NK-92 treated with Interleukin-12 subunit alpha and Interleukin-12 subunit beta, amount 100 ng/mL, for 24 hours (cell line): Measurements from ENCODE around the gene PRKN.

Experiments
- DNase-seq: peaks from one replicate; lab custom pipeline; 2025; lab: John Stamatoyannopoulos, UW

The PRKN gene

DNA sequence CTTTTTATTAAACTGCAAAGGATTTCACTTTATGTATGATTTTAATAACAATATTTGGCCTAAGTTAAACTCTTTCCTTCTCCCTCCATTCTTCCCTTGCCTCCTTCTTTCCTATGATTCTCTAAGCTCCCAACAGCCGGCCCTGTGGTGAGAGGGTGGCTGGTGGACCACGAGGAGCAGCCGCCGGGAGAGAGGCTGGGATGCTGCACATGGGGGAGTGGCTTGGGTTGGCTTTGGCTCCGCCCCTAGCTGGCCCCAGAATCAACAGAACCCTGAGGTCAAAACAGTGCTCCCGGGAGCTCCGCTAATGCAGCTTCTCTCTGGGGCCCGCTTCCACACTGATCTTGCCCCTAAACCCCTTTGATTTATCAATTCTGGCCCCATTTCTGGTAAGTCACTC, 1063.9 kb downstream of the PRKN start:
- DNase-seq = no peak

DNA sequence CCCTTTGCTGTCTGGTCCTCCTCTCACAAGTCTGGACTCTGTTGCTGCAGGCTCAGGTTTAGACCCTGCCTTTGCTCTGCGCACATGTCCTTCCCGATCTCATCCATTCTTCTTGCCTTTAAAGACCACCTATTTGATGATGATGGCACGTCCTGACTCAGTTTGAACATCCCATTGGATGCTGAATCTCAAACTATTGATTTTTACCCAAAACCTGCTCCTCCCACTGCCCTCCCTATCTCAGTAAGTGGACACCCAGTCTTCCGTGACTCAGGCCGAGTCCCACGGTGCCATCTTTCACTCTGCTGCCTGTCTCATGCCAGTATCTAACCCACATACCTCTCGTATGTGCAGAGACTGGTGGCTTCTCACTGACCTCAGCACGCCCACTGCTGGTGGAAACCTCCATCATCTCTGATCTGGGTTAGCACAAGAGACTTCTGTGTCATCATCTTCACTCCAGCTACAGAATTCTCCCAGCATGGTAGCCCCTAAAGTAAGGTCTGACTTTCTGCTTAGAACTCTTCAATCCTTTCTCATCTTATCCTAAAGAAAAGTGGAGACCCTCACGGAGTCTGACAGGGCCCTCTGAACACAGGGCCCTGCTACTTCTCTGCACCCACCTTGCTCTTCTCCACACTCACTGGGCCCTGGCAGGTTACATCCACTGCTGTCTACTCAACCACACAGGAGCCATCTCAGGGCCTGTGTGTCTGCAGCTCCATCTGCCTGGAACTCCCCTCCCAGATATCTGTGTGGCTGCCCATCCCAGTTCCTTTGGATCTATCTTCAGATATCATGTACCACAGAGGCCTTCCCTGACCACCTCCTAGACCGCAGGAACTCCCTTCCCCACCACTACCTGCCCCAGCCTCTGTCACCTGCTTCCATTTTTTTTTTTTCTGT, 1066.6 kb downstream of the PRKN start:
- DNase-seq = no peak

DNA sequence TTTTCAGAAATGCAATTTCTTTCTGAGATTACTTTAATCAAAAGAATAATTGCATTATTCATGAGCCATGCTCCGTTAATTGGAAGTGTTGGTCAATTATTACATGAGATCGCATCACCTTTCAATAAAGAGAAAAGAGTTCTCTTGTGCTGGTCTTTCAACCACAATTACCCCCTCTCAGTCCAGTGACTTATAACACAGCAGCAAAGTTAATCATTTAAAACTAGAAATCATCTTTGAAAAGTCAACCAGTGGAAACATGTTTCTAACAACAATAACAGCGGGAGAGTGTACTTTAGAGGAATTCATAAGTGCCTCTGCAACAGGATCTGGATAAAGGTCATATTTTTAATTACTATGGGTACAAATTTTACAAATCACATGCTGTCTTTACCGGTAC, 1069.4 kb downstream of the PRKN start:
- no peak for DNase-seq

DNA sequence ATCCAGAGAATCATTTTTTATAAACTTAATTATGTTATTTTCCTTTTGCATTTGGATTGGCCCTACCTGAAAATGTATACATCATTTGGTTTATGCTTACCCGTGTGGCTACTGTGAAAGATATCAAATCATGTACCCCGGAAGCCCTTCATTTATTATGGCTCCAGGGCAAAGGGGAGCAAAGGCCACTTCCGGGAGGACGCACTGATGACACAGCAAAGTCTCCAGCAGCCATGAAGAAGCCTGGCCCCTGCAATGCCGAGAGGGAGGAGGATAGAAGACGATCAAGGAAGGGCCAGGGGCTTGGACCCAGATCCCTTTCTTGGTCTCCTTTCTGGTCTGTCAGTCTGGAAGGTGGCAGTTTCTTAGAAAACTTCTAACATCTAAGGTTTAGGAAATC, 1073.4 kb downstream of the PRKN start:
- no peak for DNase-seq

DNA sequence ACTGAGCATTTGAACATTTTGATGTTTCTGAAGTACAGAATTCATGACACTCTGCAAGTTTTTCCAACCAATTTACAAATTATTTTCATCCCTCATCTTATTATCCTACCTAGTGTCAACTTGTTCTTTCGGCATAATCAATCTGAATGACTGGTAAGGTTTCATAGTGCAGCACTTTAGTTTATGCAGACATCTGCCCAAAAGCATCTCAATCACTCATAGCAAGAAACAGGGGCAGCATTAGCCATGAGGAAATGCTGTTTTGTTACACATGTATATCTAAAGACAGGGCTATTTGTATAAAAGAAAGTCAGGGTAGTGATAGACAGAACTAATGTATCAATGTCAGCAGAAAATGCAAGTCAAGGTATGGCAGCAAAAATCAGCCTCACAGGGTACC, 1075.6 kb downstream of the PRKN start:
- DNase-seq = no peak

DNA sequence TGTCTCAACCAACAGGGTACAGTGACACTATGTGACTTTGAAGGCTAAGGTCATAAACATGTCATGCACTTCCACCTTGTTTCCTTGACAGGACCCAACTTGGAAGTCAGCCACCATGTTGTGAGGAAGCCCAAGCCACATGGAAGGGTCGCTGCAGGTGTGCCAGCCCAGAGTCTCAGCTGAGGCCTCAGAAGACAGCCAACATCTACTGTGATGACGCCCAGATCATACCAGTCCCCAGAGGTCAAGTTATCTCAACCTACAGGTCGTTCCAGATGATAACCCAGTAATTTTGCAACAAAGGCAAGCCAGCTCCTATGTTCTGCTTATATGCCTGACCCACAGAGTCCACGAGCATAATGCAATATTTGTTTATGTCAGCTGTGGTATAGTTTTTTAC, 1077.7 kb downstream of the PRKN start:
- DNase-seq = no peak

DNA sequence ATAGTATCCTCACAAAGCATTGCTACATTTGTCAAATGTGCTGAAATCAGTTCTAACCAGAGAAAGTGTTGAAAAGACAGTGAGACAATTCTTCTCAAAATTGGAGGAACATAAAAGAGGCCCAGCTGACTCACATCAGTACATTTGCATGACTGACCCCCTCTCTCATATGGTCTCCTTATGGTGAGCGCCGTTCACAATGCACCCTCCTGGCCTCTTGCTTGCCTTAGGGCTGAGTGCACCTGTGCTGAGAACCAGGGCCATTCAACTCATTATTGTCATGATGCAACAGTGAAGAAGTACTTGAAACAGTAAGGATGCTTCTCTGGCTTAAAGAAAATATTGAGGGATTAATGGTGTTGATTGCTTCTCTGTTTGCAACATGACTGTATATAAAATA, 1078.5 kb downstream of the PRKN start:
- no peak for DNase-seq

DNA sequence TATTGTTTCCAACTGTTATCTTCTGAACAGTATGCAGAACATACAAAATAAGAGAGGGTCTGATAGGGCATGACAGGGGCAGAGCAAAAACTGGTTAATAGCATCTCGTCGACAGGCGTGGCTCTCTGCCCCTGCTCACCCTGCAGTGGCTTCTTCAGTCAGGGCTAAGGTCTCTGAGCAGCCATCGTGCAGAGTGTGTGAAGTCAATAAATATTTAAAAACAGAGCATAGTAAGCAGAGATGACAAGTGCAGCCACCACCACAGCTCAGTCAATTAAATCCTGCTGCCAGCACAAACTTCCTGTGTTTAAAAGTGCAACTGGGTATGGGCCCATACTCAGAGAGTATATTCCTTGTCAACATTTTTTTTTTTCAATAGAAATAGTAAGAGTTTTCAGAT, 1080.3 kb downstream of the PRKN start:
- no peak for DNase-seq

DNA sequence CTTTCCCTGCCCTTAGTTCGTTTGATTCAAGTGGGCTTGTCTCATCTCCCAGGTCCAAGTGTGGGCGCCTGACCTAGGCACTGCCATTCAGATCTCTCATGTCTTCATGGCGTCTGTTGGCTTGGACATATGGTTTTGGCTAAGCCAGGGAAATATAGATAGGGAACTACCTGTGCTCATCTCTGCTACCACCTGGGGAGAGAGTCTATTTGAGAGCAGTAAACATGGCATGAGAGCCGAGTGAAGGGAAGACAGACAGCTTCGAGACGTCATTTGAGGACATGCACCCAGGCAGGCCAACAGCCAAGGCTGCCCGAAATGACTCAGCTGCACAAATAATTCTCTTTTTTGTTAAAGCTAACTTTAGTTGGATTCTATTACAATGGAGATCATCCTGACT, 1083.0 kb downstream of the PRKN start:
- no peak for DNase-seq

DNA sequence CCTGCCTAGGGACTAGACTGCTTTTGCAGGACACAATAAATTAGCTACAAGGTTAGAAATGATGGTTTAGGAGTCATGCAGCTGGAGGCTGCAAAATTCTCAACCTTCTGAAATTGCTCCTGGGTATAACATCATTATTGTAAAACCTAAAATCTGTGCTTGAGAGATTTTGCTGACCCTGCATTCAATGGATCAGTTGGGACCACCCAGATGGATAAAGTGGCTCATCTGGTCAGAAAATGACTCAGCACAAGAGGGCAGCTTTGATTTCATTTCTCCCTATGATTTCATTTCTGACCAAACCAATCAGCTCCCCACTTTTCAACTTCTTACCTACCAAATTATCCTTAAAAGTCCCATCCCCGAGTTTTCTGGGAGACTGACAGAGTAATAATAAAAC, 1086.4 kb downstream of the PRKN start:
- no peak for DNase-seq

DNA sequence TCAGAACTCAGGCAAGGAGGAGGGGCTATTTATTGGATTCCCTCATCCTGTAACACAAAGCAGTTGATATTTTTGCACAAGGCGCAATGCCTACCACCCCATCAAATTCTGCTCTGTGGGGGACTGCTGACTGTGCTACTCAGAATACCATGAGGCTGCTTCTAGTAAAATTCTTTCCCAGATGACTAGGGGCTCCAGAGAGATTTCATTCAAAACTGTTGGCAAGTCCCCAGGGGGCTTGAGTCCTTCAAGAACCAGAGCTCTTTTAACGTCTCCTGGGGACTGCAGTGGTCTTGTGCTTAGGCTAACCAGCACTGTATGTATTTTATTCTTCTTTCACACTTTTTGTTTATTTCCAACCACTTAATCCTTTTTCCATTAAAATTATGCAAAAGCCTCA, 1087.8 kb downstream of the PRKN start:
- no peak for DNase-seq

DNA sequence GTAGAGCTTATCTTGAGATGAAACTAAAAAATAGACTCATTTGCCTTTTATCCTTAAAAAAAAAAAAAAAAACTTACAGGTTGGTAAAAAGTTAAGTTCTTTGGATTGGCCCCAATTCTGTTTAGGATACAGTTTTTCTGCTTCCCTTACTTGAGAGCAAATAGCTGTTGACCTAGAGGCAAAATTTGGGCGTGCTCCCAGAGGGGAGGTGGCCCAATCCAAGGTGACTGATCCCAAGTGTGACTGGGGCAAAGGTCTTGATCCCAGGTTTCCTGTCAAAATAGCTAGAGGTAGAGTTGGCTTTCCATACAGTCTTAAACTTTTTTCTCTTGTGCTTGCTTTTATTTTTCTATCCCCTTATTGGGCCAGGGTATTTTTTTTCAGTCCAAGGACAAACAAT, 1089.9 kb downstream of the PRKN start:
- no peak for DNase-seq

DNA sequence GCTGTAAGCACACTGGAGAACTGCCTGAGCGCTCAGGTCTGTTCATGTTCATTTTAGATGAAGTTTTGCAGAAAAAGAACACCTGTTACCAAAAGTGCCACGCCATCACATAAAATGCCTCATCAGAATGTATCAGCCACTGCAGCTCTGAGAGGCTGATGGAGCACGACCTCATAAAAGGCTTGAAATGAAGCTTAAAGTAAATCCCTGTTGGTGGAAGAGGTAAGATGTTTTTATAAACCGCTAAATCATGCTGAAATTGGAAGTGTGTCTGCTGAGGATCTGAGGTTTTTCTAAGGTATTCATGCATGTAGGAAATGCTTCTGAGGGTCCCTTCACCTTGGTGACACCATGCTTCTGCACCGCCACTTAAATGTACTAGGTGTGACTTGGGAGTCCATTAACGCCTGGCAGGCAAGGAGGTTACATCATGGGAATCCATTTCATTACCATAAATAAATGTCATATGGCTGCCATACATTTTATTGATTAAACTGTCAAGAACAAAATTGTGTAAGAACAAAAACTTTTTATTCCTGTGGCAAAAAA, 1090.6 kb downstream of the PRKN start:
- DNase-seq = no peak

DNA sequence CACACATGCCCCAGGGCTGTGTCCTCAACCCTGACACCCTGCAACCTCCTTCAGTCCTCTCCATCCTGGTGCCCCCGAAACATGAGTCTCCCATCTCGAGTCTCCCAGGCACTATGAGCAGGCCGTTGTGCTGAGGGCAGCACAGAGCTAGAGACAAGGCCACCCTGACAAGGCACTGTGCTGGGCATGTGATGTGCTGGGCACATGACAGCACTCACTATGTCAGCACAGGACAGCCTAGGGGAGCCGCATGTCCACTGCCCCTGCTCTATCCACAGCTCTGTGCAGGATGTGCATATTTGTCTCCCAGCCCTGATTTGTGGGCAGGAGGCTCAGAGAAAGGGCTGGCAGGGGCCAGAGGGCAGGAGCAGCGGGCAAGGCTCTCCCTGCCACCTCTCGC, 1091.6 kb downstream of the PRKN start:
- no peak for DNase-seq

DNA sequence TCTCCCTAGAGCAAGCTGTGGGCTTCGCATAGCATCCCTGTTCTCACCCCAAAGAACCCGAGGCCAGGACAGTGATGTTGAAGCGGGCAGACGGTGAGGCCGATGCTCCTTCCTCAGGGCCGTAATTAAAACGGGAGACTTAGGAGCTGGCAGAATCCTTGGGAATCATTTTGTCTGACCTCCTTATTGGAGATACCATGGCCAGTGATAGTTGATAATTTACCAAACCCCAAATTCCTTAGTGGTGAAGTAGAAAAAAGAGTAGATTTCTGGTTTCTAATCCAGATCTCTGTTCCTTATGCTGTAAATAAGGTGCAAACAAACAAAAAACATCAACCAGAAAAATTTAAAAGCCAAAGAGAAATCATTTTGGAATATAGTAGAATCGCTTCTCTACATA, 1092.7 kb downstream of the PRKN start:
- DNase-seq = no peak

DNA sequence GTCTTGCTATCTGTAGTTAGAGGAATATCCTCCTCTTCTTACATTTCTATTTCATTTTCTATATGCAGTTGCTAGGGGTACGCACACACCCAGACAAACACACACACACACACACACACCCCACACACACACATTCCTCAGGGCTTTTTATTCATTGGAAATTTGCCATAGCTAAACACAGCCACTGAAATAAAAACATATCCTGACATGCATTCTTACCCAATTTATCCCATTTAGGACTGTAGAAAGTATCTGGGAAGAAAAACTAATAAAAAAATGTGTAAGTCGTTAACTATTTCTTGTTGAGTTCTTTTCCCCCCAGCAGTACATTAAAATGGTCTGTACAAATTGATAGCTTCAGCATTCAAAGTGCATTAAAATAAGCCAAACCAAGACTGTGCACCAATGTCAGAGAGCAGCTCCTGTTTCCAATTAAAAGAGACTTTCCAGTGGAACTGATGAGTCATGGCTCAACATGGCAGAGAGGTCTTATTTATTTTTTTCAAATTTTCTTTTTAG, 1095.8 kb downstream of the PRKN start:
- no peak for DNase-seq

DNA sequence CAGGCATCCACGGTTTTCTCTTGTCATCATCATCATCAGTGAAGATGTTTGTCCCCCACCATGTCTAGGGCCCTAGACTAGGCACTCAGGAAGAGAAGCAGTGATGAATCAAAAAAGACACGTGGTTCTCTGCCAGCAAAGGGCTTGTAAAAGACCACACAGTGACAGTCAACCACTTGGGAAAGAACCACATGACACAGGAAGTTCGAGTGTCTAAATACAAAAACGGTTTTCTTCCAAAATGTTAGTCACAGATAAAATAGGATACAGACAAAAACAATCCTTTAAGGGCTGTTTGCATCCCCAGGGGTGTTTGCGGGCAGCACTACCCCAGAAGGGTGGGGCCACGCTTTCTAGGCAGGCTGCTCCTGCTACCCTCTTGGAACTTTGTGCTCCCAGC, 1096.9 kb downstream of the PRKN start:
- DNase-seq = no peak

DNA sequence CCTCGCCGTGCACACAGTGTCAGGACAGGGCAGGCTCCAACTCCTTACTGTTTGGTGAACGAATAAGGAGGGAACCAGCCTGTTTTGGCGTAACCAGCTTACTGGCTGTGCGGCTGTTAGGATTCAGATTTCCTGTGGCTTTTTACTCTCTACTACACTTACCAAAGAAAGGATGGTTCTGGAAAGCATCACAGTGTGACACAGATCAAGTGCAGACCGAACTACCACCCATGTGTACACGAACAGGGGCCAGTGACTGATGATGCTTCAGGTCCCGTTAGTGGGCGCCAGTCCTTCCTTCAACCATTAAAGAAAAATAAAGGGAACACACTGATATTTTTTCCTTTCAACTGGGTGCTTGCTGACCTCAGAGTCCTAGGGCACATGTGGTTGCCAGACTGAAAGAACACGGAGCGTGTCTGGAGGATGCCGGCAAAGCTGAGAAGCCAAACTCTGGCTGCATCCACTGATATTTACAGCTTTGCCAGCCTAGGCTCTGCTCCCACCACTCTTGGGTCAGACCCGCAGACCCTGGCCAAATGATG, 1101.4 kb downstream of the PRKN start:
- DNase-seq = no peak

DNA sequence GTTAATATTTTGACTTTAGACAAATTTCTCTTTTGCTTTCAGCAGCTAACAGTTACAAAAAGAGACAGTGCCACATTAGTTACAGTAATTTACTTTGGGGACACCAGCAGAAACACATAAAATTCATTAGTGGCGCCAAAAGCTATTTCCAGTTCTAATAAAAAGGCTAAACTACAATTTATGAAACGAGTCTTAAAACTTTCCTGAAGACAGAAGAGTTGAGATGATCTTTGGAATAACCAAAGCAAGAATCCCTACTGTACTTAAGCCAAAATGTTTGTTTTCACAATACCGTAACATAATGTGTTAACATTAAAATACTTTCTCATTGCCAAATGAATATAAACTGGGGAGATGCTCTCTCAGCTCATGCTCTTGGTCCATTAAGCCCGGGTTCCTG, 1103.5 kb downstream of the PRKN start:
- DNase-seq = no peak

DNA sequence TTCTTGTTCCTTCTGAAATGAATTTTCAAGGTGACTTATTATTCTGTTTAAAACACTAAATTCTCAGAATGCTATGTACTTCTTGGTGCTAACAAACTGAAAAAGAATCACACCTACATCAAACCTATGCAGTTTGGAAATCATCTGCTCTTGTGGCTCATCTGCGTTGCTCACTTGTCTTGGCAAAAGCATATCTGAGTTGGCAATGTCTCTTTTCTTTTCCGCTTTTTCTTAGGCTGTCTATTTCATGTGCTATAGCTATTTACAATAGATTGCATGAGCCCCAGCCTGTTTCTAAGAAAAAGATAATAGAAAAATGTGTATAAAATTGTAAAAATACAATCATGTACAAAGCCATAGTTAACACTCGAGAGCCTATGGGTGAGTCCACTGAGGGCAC, 1104.8 kb downstream of the PRKN start:
- DNase-seq = no peak

DNA sequence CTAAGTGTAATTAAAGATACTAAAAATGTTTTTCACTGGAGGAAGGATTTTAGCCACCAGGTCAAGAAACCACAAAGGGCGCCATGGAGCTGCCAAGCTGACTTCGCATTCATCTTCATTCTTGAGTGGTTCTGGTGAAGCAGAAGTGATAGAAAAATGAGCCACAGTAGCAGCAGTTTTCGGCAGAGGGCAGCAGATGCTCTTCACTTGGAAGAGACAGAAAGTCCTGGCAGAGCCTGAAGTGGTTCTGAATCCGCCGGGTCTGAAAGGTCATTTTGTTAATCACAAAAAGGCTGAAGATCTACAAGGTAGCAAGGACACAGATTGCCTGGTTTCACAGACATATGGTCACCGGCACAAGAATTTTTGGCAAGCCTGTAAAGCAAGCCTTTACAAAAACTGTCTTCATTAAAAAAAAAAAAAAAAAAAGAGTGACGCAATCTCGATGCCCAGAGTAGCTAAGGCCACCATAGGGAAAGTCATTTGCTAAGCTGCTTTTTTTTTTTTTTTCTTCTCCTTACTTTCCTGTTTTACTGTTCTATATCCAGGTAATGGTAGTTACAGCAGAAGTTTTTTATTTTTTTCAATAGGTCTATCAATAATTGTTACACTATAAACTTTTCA, 1108.6 kb downstream of the PRKN start:
- no peak for DNase-seq

DNA sequence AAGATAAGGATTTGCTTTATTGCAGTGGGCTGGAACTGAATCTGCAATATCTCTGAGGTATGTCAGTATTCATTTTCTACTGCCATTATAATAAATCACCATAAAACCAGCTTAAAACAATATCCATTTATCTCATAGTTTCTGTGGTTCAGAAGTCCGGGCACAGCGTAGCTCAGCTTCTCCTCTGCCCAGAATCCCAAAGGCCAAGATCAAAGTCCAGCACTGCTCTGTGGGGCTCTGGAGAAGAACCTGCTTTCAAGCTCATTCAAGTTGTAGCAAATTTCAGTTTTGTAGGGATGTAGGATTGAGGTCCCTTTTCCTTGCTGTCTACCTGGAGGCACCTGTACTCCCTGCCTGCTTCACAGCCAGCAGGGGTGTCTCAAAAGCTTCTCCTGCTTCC, 1113.9 kb downstream of the PRKN start:
- no peak for DNase-seq

DNA sequence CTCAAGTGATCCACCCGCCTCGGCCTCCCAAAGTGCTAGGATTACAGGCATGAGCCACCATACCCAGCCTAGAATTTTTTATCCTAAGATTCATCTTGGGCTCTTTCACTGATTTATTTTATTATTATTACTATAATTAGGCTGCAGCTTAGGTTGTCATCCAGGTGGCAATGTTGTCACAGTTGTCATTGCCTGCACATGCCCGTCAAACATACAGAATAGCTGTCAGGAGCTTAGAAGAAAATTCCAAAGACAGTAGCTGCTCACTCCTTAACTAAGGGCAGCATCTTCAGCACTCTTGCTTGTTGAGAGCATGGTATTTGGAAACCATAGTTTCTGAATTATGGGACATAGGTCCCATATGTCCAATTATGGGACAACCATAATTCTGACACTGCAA, 1118.8 kb downstream of the PRKN start:
- DNase-seq = no peak
